HS-5 (cell line): Measurements from ENCODE around the gene ALG6.
A peak's percentile ranks its signal among the peaks of the same experiment; 100 is the strongest.
"Not testable (repeated sequence)": the region's sequence is repeated elsewhere in the genome, so short reads cannot be mapped to it uniquely, and the experiment has no call there.

Experiments
- DNase-seq: peaks from one replicate; pipeline ENCODE4 v3.0.0-alpha.2; 2012; ENCODE audit warnings: low read depth

Gene ALG6

DNA sequence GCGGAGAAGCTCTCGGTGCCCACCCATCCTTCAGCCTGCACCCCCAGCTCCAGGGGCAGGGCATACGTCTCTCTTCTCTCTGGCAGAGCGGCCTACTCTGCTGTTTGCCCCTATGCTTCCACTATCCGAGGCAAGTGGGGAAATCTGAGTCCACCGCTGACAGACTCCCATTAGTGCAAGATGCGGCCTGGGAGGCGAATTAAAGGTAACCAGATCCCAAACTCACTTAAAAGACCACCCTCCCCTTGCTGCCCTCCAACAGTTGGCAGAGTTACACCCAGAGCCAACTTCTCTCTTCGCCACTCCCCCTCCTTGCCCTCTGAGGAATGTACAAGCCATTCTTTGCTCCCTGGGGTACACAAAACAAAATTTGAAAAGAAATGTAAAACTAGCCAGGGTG is 38.6 kb upstream of the ALG6 start:
- DNase-seq: no peak

DNA sequence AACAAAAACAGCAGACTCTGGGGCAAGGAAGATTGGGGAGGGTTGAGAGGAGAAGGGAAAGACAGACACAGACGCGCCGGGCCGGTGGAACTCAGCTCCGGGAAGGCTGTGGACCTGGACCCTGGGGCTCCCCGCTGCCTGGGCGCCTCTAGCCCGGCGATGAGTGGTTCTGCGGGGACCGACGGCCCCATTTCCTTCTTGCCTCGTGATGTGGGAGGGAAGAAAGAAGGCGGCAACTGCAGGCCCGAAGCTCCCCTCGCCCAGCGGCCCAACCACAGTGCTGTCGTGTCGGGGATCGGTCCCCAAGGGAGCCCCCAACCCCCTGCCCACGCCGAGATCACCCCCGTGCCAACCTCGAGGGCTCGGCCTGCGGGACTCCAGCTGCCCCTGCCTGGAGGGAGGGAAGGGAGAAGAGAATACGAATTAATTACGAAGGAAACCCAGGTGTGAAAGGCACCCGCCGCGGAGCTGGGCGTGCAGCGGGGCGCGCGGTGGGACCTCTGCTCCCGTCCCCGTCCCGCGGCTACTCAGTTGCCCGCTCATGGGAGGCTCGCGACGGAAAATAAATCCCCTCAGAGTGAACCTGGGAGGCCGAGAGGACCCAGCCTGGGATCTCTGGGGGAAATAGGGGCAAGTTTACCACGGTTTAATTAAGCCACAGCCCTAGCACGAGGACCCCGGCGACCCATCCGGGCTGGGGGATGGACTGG is 37.7 kb upstream of the ALG6 start:
- no peak for DNase-seq

DNA sequence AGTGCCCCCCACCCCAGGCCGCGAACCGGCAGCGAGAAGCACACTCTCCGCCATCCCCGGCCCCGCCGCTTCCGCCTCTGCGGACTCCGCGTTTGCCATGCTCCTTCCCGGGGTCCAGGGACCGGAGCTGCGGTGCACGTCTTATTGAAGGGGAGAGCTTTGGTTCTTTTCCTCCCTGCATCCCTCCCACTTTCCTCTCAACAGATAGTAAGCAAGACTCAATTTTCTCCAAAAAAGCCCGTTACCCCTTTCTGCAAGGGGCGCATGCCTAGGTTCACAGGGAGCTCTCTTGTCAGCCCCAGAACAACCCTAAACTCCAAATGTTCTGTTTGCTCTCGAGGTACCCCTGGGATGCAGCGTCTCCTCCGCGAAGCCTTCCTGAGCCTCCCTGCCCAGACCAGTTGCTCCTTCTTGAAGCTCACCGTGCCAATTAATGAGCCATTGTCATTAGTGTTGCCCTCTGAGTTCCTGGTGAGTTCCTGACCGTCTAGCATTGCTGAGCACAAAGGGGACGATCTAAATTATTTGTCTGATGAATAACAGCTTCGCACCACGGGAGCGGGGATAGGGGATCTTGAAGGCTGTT is 37.0 kb upstream of the ALG6 start:
- DNase-seq: no peak

GRCh38 chr1:63342402-63342801 is 25.0 kb upstream of the ALG6 start:
- DNase-seq: no peak

GRCh38 chr1:63343922-63344321 is 23.5 kb upstream of the ALG6 start:
- DNase-seq: no peak

DNA sequence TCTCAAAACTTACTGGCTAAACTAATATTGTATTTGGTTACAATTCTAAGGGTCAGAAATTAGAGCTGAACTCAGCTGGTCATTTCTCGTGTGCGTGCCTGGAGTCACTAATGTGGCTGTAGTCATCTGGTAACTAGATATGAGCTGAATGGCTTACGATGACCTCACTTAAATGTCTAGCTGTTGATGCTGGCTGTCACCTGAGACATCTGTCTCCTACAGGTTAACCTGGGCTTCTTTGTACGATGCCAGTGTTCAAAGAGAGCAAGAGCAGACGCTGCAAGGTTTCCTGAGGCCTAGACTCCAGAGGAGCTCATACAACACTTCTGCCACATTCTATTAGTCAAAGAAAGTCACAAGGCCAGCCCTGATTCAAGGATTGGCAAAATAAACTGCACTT is 17.1 kb upstream of the ALG6 start:
- DNase-seq: no peak

DNA sequence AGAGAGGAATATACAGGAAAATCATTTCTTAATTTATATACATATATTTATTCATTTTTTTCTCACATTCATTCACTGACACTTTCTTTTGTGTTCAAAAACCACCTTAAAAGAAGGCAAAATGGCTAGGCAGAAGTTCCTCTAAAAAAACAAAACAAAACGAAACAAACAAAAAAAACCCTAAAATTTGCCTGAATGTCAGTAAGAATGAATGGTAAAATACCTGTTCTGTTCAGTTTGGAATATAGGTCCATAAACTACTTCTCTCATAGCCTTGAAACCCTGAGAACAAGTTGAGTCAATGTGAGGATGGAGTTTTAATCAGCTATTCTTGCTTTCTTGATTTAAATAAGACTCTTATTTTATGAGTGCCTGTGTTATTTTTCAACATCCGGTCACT is 14.7 kb upstream of the ALG6 start:
- no peak for DNase-seq

GRCh38 chr1:63356234-63356633 is 11.2 kb upstream of the ALG6 start:
- not testable (repeated sequence) for DNase-seq

DNA sequence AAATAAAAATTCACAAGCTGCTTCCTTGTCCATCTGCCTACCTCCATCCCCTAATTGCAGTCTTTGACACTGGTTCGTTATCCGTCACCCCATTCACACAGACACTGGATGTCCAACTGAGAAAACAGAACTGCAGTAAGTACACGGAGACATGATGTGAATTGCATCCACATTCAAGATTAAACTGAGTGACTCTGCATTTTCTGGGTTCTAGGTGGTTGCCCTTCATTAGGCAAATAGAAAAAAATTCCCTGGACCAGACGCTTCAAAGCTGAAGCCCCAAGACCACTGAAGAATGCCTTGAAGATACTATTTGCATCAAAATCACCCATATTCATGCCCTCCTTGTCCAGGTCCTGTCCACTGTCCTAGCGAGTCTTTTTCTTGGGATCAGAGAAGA is 7.9 kb upstream of the ALG6 start:
- no peak for DNase-seq

DNA sequence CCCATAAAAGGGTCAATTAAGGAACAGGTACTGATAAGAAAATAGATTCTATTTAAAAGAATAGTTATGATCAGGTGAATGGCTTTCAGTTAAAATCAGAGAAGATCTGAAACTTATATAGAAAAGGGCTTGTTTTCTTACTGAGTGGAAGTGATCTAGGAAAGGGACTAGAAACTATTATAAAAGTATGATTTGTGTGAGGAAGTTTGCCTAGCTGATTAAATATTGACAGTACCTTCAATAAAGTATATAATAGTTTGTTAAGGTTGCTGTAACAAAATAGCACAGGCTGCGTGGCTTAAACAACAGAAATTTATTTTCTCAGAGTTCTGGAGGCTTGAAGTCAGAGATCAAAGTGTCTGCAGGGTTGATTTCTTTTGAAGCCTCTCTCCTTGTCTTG is 5.4 kb upstream of the ALG6 start:
- DNase-seq: no peak

- DNase-seq: no peak
These were observed 4.8 kb upstream of the ALG6 start for GRCh38 chr1:63362578-63362977.

DNA sequence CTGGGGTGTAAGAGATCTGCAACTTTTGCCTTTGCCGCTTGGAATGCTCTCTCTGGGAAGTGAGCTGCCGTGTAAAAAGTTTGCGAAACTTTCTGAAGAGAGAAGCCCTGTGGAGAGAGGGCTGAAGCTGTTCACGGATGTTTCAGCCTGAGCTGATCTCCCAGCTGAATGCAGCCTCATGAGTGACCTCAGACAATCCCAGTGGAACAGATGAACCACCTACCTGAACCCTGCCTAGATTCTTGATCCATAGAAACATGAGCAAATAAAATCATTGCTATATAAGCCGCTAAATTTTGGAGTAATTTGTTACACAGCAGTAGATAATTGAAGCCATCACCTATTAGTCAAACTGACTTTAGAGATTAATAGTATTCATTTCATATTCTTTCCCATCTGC is 4.4 kb upstream of the ALG6 start:
- DNase-seq: no peak

DNA sequence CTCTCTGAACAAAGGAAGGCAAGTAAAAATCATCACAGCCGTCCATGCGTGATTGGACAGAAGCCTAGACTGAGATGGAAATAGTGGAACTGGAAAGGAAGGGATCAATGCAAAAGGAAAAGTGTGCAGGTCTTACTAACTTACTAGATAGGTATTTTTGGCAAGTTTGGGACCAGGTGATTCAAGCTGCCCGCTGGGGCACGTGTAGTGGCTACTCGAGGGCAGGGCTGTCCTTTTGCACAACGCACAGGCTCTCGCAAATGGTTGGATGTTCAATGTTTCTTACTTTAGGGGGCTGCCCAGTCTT is 566 bp upstream of the ALG6 start:
- DNase-seq: no peak

DNA sequence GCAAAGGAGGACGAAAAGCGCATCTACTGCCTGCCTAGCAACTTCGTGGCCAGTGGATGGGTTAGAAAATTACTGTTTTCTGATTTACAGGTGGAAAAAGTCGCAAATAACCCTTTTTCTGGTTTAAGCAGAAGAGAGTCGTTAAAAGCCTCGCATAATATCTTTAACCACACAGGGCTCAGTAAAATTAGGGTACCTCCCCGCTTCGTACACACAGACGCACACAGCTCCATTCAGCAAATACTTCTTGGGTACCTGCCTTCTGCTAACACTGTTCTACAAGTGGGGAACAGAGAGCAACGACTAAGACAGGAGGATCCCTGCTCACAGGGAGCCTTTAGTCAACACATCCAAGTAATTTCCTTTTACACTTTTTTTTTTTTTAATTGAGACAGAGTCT is 704 bp downstream of the ALG6 start:
- DNase-seq: peak; percentile 8

- no peak for DNase-seq
These were observed 12.2 kb downstream of the ALG6 start for GRCh38 chr1:63379583-63379982.

- no peak for DNase-seq
These were observed 14.3 kb downstream of the ALG6 start for GRCh38 chr1:63381741-63382140.

DNA sequence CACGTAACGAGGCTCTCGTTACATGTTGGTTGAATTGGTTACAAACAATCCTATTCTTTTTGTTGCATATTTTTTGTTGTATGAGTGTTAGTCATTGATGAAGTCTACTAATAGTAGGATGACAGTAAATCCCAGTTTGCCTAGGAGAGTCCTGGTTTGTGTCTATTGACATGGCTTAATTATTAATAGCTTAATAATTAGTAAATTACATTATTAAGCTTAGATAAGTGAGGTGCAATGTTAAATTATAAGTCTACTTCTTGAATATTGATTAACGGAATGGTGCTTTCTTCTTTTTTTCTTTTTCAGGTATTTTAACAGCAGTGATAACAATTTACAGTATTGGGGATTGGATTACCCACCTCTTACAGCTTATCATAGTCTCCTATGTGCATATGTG is 34.5 kb downstream of the ALG6 start:
- DNase-seq: no peak

DNA sequence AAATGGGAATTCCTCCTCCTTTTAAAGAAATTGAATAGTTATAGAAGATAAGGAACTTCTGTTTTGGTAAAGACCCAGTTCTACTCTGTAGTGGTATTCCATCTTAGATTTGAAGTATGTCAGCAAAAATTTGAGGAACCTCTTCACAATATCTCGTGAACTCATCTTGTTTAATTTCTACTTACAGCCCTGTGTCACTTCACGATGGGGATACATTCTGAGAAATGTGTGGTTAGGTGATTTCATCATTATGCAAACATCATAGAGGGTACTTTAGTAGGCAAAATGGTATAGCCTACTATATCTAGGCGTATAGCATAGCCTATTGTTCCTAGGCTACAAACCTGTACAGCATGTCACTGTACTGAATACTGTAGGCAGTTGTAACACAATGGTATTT is 36.0 kb downstream of the ALG6 start:
- DNase-seq: no peak

GRCh38 chr1:63405021-63405420 is 37.6 kb downstream of the ALG6 start:
- DNase-seq: no peak

GRCh38 chr1:63405987-63406386 is 38.6 kb downstream of the ALG6 start:
- DNase-seq: no peak

DNA sequence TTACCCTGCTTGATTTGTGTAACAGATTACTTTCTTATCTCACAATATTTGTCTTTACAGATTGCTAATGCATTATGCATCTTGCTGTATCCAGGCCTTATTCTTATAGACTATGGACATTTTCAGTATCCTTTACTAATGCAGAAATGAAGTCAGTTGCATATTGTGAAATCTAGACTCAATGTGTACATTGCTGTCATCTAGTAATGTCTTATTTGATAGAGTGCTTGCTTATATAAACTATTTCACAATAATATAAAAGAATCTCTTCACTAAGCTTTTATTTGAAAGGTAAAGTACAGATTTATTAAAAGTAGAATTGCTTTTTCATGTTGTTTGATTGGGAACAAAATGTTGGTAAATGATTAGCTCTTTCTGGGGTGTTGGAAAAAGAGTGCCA is 39.6 kb downstream of the ALG6 start:
- no peak for DNase-seq

GRCh38 chr1:63408331-63408730 is 40.9 kb downstream of the ALG6 start:
- DNase-seq: no peak

DNA sequence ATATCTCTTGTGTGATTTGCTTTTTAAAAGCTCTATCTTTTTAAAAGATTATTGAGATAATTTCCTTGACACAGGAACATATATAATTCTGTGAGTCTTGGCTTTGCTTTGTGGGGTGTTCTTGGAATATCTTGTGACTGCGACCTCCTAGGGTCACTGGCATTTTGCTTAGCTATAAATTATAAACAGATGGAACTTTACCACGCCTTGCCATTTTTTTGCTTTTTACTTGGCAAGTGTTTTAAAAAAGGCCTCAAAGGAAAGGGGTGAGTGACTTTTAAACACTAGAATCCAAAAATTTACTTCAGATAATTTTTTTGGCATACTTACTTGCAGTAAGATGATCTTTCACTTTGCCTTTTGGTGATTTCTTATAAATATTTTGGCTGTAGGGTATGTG is 43.6 kb downstream of the ALG6 start:
- no peak for DNase-seq

DNA sequence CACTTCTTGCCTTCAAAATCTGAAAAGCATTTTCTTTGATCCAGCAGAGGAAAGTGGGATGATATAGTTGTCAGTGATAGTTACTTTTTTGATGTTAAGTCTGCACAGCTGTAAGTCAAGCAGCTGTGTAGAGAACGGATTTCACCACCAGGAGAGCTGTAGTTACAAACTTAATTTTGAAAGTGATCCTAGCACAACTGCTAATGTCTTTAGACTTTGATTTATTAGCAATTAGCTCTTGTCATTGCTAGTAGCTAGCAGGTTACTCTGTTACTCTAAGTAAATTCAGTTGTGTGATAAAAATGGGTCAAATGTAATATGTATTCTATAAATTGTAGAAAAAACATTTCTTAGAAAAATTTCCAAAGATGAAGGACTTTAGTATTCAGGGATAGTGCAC is 46.0 kb downstream of the ALG6 start:
- DNase-seq: no peak
